IgD-negative memory B cell (primary cell): ENCODE results near the gene SLC9A9. TPM values are rescaled to one million over a fixed set of nuclear protein-coding genes. Genes with fewer than 3 reads are reported as not detected.
A peak's percentile ranks its signal among the peaks of the same experiment; 100 is the strongest.

Experiments
- H3K27ac Mint-ChIP-seq, 3 donors: one replicate each; pipeline ENCODE4 v1.8.0; 2020 to 2022; ENCODE audit warnings: mild to moderate bottlenecking in 3 of 3, mixed read lengths in 3 of 3, moderate library complexity in 1 of 3
- H3K27me3 Mint-ChIP-seq: one replicate; pipeline ENCODE4 v1.8.0; 2021; ENCODE audit warnings: mixed read lengths
- H3K36me3 Mint-ChIP-seq: one replicate; pipeline ENCODE4 v1.8.0; 2020; ENCODE audit warnings: mild to moderate bottlenecking, mixed read lengths
- H3K4me1 Mint-ChIP-seq, 3 donors: one replicate each; pipeline ENCODE4 v1.8.0; 2020 to 2022; ENCODE audit warnings: mixed read lengths in 3 of 3, mild to moderate bottlenecking in 1 of 3
- H3K4me3 Mint-ChIP-seq, 4 donors: one replicate each; pipeline ENCODE4 v1.8.0; 2020 to 2022; ENCODE audit warnings: mild to moderate bottlenecking in 4 of 4, mixed read lengths in 4 of 4, moderate library complexity in 3 of 4
- H3K9me3 Mint-ChIP-seq, 3 donors: one replicate each; pipeline ENCODE4 v1.8.0; 2020 to 2021; ENCODE audit warnings: mixed read lengths in 3 of 3, mild to moderate bottlenecking in 1 of 3
- polyA plus RNA-seq: library from polyadenylated mRNA; unstranded; fragments of 300-500 nt; fragmentation: Illumina TruSeq; gene quantifications from one replicate; pipeline ENCODE4 v1.2.3, GENCODE V29; 2021

Gene SLC9A9
- polyA plus RNA-seq, 1 donor from 2014 or later = 9.1 TPM

DNA sequence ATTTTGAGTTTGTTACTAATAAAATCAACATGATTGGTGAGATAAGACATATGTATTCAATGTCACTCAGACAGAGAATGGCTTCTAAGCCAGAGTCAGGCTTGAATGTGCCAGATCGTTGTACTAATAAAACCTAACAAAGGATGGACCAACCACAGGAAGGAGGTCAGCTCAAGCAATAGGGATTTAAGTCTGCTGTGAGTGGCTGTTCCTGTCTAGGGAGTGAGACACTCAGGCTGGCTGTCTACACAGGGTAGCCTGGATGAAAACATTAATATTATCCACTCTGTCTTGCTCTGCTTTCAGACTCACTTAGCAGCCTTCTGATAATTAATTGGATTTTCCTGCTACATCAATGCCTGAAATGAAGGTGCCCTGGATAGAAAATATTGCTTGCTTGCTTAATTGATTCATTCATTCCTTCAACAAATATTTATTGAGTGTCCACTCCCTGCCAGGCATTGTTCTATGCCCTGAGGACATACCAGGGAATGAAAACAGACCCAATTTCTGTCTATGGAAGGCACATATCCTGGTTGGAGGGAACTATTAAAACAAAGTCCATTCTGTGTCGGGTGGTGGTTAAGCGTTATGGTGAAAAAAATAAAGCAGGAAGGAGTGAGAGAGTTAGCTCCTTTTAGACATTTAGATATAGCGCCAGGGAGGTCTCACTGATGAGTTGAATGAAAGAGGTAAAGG is 489.3 kb downstream of the SLC9A9 start:
- peaks cover 10% of the 10 kb centered on the region for H3K36me3 Mint-ChIP-seq

DNA sequence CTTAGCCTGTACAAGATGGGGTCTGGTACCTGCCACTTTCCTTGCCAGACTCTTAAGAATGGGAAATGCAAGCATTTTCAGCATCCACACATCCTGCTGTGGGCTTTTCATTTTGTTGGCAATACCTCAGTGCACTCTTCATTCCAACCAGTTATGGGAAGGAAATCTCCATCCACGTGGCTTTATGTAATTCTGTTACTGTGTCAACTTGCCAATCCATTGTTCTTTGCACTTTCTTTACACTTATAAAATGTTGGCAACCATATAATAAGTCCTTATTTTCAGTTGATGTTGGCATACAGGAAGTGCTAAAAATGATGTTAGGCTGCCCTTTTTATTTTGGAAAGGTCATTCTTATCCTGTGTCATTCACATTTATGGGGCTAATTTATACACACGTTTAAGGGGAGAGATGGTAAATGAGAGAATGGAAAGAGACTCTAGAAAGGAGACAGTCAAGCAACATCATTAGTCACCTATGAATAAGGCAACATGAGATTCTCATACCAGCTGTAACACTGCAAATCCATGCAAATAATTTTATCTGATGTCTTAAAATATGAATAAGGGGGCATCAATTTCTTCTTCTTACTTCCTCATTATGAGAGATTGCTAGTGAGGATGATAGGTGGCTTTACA is 490.0 kb downstream of the SLC9A9 start:
- H3K4me3 Mint-ChIP-seq = no peak overlapping the region

More for the DNA sequence above, 489.3 kb downstream of the SLC9A9 start:
- Mint-ChIP-seq H3K27ac (no peak overlapping the region), H3K27me3 (no peaks in the 10 kb centered on the region), H3K9me3 (no peaks in the 10 kb centered on the region), H3K4me3 (no peak overlapping the region), H3K4me1 (peaks cover 3 to 10% (median 3%) of the 10 kb centered on the region in 3 donors)

GRCh38 chr3:143357700-143358099 is 490.6 kb downstream of the SLC9A9 start:
- Mint-ChIP-seq H3K9me3 (no peaks in the 10 kb centered on the region), H3K27me3 (no peaks in the 10 kb centered on the region), H3K4me3 (no peak overlapping the region), H3K36me3 (peaks cover 8% of the 10 kb centered on the region), H3K27ac (no peak overlapping the region), H3K4me1 (peaks cover 5 to 10% (median 8%) of the 10 kb centered on the region in 3 donors)

More for the DNA sequence above, 490.0 kb downstream of the SLC9A9 start:
- peaks cover 2 to 8% (median 3%) of the 10 kb centered on the region in 3 donors for H3K4me1 Mint-ChIP-seq
- no peaks in the 10 kb centered on the region for H3K27me3 Mint-ChIP-seq
- no peaks in the 10 kb centered on the region for H3K9me3 Mint-ChIP-seq
- peaks cover 8% of the 10 kb centered on the region for H3K36me3 Mint-ChIP-seq
- H3K27ac Mint-ChIP-seq = no peak overlapping the region

GRCh38 chr3:143356839-143357238 is 491.4 kb downstream of the SLC9A9 start:
- Mint-ChIP-seq H3K4me1 (peaks cover 6 to 16% (median 13%) of the 10 kb centered on the region in 3 donors), H3K4me3 (no peak overlapping the region), H3K36me3 (peaks cover 8% of the 10 kb centered on the region), H3K27me3 (no peaks in the 10 kb centered on the region), H3K27ac (peak overlapping the region in 1 of 3 donors; percentile 78), H3K9me3 (no peaks in the 10 kb centered on the region)

DNA sequence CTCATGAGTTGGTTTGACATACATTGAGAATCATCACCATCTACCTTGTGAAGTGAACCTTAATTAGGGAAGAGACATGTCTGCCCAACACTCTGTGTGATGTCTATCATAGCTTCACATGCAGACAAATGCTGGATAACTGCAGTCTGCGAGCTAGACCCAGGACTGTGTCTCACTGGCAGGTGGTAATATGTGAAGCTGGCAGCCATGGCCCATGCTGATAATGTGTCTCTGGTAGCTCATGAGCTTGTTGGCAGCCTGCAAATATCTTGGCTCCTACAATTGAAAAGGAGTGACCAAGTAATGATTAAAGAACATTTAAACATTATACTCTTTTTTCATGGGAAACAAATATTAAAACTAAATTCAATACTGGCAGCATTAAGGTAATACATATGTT is 493.9 kb downstream of the SLC9A9 start:
- Mint-ChIP-seq H3K27ac (no peak overlapping the region), H3K4me3 (no peak overlapping the region), H3K9me3 (no peaks in the 10 kb centered on the region), H3K27me3 (no peaks in the 10 kb centered on the region), H3K4me1 (peaks cover 19 to 37% (median 25%) of the 10 kb centered on the region in 3 donors), H3K36me3 (peaks cover 5% of the 10 kb centered on the region)

- Mint-ChIP-seq H3K27me3 (no peaks in the 10 kb centered on the region), H3K4me1 (peaks cover 21 to 46% (median 34%) of the 10 kb centered on the region in 3 donors), H3K36me3 (peaks cover 3% of the 10 kb centered on the region), H3K4me3 (peak overlapping the region in 1 of 4 donors; percentile 67), H3K27ac (no peak overlapping the region), H3K9me3 (no peaks in the 10 kb centered on the region)
These were observed 495.3 kb downstream of the SLC9A9 start for GRCh38 chr3:143352850-143353550.

DNA sequence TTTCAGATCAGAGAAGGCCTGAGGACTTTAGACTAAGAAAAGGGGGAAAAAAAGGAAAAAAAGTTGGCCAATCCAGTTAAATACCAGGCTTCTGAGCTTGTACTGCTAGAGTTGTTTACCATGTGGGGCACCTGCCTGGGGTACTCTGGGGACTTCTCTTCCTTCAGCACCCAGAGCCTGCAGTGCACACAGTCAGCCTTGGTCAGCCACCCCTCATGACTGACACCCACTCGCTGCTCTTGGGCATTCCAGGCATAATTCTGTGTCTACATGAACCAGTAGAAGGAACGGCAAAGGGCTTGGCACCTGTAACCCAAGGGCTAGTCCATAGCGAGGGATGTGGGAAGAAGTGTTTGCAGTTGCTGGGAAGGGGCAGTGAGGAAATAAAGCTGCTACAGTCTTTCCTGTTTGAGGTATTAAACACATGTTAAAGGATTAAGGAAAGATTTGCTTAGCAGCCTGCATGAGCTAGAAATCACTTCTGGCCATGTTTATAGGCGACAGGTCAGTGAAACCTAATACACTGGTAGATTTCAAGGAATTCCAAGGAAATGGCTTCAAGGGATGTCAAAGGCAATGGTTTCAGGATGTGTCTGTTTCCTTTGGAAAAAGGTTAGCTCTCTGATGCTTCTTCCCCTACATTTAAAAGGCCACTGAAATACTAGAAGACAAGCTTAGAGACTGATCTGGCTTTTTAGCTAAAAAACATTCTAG is 496.2 kb downstream of the SLC9A9 start:
- peaks cover 2% of the 10 kb centered on the region for H3K36me3 Mint-ChIP-seq
- H3K4me1 Mint-ChIP-seq = peaks cover 21 to 52% (median 34%) of the 10 kb centered on the region in 3 donors
- H3K4me3 Mint-ChIP-seq = peak overlapping the region in 1 of 4 donors; percentile 25

GRCh38 chr3:143351354-143351753 is 496.9 kb downstream of the SLC9A9 start:
- Mint-ChIP-seq H3K36me3 (peaks cover 3% of the 10 kb centered on the region), H3K27me3 (no peaks in the 10 kb centered on the region), H3K9me3 (no peaks in the 10 kb centered on the region), H3K27ac (peak overlapping the region in 1 of 3 donors; percentile 15), H3K4me1 (peaks cover 21 to 54% (median 34%) of the 10 kb centered on the region in 3 donors), H3K4me3 (no peak overlapping the region)

More for the DNA sequence above, 496.2 kb downstream of the SLC9A9 start:
- Mint-ChIP-seq H3K27me3 (no peaks in the 10 kb centered on the region), H3K9me3 (no peaks in the 10 kb centered on the region), H3K27ac (no peak overlapping the region)

- no peaks in the 10 kb centered on the region for H3K27me3 Mint-ChIP-seq
- H3K36me3 Mint-ChIP-seq = peaks cover 3% of the 10 kb centered on the region
- H3K4me3 Mint-ChIP-seq = peak overlapping the region in 1 of 4 donors; percentile 15
- H3K27ac Mint-ChIP-seq = no peak overlapping the region
- H3K9me3 Mint-ChIP-seq = no peaks in the 10 kb centered on the region
- peaks cover 21 to 54% (median 34%) of the 10 kb centered on the region in 3 donors for H3K4me1 Mint-ChIP-seq
These were observed 498.8 kb downstream of the SLC9A9 start for GRCh38 chr3:143349455-143349854.

GRCh38 chr3:143348486-143349327 is 499.6 kb downstream of the SLC9A9 start:
- Mint-ChIP-seq H3K9me3 (no peaks in the 10 kb centered on the region), H3K4me1 (peaks cover 20 to 49% (median 32%) of the 10 kb centered on the region in 3 donors), H3K27ac (no peak overlapping the region), H3K27me3 (no peaks in the 10 kb centered on the region), H3K4me3 (peak overlapping the region in 2 of 4 donors; percentile 10 to 72), H3K36me3 (peaks cover 3% of the 10 kb centered on the region)

GRCh38 chr3:143344516-143345165 is 503.6 kb downstream of the SLC9A9 start:
- peaks cover 7% of the 10 kb centered on the region for H3K36me3 Mint-ChIP-seq
- H3K9me3 Mint-ChIP-seq = no peaks in the 10 kb centered on the region
- H3K4me3 Mint-ChIP-seq = no peak overlapping the region
- peaks cover 2 to 20% (median 14%) of the 10 kb centered on the region in 3 donors for H3K4me1 Mint-ChIP-seq
- H3K27me3 Mint-ChIP-seq = no peaks in the 10 kb centered on the region
- no peak overlapping the region for H3K27ac Mint-ChIP-seq

DNA sequence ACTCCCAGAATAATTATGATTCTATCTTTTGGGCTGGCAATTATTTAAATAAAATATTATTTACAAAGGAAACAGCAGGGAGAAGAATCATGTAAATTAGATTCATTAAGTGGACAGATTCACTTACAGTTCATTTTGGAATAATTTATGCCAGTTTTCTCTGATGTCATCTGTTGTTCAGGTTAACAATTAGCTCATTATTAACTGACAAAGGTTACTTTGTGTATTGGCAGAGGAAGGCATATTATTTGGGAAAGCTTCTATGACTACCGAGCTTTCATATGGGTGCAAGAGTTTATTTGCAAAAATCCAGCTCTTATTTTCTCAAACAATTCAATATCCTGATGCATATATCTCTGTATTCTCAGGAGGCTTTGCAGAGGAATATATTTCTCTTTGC is 504.3 kb downstream of the SLC9A9 start:
- no peaks in the 10 kb centered on the region for H3K9me3 Mint-ChIP-seq
- H3K36me3 Mint-ChIP-seq = peaks cover 9% of the 10 kb centered on the region
- no peak overlapping the region for H3K27ac Mint-ChIP-seq
- H3K4me3 Mint-ChIP-seq = no peak overlapping the region
- H3K27me3 Mint-ChIP-seq = no peaks in the 10 kb centered on the region
- H3K4me1 Mint-ChIP-seq = peaks cover 2 to 16% (median 7%) of the 10 kb centered on the region in 3 donors

GRCh38 chr3:143343031-143343430 is 505.2 kb downstream of the SLC9A9 start:
- Mint-ChIP-seq H3K4me3 (no peak overlapping the region), H3K36me3 (peaks cover 9% of the 10 kb centered on the region), H3K27ac (no peak overlapping the region), H3K9me3 (no peaks in the 10 kb centered on the region), H3K4me1 (peaks cover 0 to 9% (median 0%) of the 10 kb centered on the region in 3 donors), H3K27me3 (no peaks in the 10 kb centered on the region)
